ENCODE measurements around the gene SELP. TPM values are rescaled to one million over a fixed set of nuclear protein-coding genes. Genes with fewer than 3 reads are reported as not detected.

The SELP gene
- total and polyA plus RNA-seq, 9 of the 15 experiments (the other 6 are each of a cell fraction or from before 2014, with no cell fraction given), result not detected

DNA sequence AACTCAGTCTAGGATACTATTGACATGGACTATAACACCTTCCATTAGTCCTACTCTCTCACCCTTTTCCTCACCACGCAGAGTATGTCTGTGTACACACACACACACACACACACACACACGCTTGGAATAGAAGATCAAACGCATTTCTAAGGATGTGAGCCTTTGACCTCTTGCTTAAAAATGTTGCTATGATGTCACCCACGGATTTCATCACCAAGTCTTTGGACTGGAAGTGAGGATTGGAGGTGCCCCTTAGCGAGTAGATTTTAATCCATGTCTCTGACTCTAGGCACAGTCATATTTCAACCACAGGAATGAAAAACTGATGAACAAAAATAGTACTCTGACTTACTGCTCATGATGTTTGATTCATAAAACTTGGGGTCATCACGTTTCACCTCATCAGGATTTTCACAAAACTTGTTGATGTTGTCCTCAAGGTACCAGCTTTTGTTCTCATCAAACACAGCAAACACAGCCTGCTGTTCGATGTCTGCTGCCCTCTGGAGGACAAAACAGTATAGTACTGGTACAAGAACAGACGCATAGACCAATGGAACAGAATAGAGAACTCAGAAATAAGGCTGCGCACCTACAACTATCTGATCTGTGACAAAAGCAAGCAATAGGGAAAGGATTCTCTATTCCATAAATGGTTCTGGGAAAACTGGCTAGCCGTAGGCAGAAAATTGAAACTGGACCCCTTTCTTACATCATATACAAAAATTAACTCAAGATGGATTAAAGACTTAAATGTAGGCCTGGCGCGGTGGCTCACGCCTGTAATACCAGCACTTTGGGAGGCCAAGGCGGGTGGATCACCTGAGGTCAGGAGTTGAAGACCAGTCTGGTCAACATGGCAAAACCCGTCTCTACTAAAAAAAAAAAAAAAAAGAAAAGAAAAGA is 83.6 kb downstream of the SELP start:
- Histone ChIP-seq H4K20me1 (replicated peaks; ENCODE audit: control insufficient read depth, insufficient read depth, low read length) (no peaks in the 10 kb centered on the region), H3K9me1 (ENCODE audit: control insufficient read depth, insufficient read depth, low read length) (no peaks in the 10 kb centered on the region), H3K9ac (ENCODE audit: insufficient read depth in 1 of 2, low read depth in 2 of 2, low read length in 2 of 2) (no peak overlapping the region), H3K4me1 (replicated peaks in 1 of 2; ENCODE audit: control insufficient read depth in 2 of 2, insufficient read depth in 2 of 2, low read length in 2 of 2) (no peaks in the 10 kb centered on the region; a peak in 2 of 5 replicates), H3K27me3 (ENCODE audit: control insufficient read depth in 2 of 2, insufficient read depth in 2 of 2, low read length in 2 of 2) (0 out of 5 replicates have a peak, but pooled peaks cover 0 to 2% of the 10 kb centered on the region in 2 experiments), H3K4me2 (ENCODE audit: insufficient read depth, low read length) (no peak overlapping the region), H3K4me3 (no peak overlapping the region), H3K79me2 (ENCODE audit: control insufficient read depth, insufficient read depth, low read length) (no peaks in the 10 kb centered on the region; the same call in 2 of the 3 replicates), H3K9me3 (replicated peaks; ENCODE audit: control insufficient read depth, insufficient read depth, low read depth, low read length) (no peaks in the 10 kb centered on the region), H2AFZ (ENCODE audit: low read depth, low read length) (no peak overlapping the region), H3K36me3 (ENCODE audit: control insufficient read depth, insufficient read depth, low read length) (no peaks in the 10 kb centered on the region), H3K27ac (ENCODE audit: extremely low read depth, low read depth, low read length) (no peak overlapping the region)
- ATAC-seq (peak; percentile 91), FAIRE-seq (peak; percentile 87), DNase-seq (ENCODE audit: extremely low read depth in 1 of 4, low spot score in 3 of 4) (peak; percentile 28 to 82 (median 40))
- CTCF ChIA-PET (ENCODE audit: low intra/inter-chr PET ratio), result interaction anchor here (1.0 to 4.2 kb wide), 2 partner anchors 59 to 80 kb away, joined by 3 to 32 read pairs; no protein-coding TSS in a partner anchor
- POLR2A ChIA-PET, result no interaction called here
- no TSS peak for BruUV-seq (replicated peaks)
- in situ Hi-C loops (cut with MboI) (no loop called here), intact Hi-C loops (cut with micrococcal nuclease) (loop anchor here (1.0 to 10.0 kb wide), 7 partner anchors 59 to 1102 kb away; partner anchors contain the start of genes ATP1B1, BLZF1, NME7 and SLC19A2)
- 21% methylated on average over 14 of the region's 15 CpGs for WGBS (ENCODE audit: insufficient coverage, low coverage, missing lambda C conversion rate)
- TF ChIP-seq, protein P1, sequence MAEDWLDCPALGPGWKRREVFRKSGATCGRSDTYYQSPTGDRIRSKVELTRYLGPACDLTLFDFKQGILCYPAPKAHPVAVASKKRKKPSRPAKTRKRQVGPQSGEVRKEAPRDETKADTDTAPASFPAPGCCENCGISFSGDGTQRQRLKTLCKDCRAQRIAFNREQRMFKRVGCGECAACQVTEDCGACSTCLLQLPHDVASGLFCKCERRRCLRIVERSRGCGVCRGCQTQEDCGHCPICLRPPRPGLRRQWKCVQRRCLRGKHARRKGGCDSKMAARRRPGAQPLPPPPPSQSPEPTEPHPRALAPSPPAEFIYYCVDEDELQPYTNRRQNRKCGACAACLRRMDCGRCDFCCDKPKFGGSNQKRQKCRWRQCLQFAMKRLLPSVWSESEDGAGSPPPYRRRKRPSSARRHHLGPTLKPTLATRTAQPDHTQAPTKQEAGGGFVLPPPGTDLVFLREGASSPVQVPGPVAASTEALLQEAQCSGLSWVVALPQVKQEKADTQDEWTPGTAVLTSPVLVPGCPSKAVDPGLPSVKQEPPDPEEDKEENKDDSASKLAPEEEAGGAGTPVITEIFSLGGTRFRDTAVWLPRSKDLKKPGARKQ (CRISPR knock-in tag; IDR thresholded peaks at IDR 0.05), result peak; percentile 43; the same call in 1 of the 2 replicates
- TF ChIP-seq, protein P2, sequence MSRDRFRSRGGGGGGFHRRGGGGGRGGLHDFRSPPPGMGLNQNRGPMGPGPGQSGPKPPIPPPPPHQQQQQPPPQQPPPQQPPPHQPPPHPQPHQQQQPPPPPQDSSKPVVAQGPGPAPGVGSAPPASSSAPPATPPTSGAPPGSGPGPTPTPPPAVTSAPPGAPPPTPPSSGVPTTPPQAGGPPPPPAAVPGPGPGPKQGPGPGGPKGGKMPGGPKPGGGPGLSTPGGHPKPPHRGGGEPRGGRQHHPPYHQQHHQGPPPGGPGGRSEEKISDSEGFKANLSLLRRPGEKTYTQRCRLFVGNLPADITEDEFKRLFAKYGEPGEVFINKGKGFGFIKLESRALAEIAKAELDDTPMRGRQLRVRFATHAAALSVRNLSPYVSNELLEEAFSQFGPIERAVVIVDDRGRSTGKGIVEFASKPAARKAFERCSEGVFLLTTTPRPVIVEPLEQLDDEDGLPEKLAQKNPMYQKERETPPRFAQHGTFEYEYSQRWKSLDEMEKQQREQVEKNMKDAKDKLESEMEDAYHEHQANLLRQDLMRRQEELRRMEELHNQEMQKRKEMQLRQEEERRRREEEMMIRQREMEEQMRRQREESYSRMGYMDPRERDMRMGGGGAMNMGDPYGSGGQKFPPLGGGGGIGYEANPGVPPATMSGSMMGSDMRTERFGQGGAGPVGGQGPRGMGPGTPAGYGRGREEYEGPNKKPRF (IDR thresholded peaks at IDR 0.05; ENCODE audit: low read depth, low read length), result no peak
- TF ChIP-seq CC2D1A (IDR thresholded peaks at IDR 0.05), result peak; percentile 35; the same call in 1 of the 2 replicates
- TF ChIP-seq MTF1 (CRISPR knock-in tag; IDR thresholded peaks at IDR 0.05; ENCODE audit: borderline replicate concordance), result no peak
- TF ChIP-seq ADNP (tag; IDR thresholded peaks at IDR 0.05), result no peak
- no peak for TF ChIP-seq MAZ (CRISPR knock-in tag; conservative IDR thresholded peaks at IDR 0.05 in 1 of 2, IDR thresholded peaks at IDR 0.05 in 1 of 2)
- TF ChIP-seq NFATC3 (IDR thresholded peaks at IDR 0.05), result no peak
- peak; percentile 26; the same call in 1 of the 2 replicates for TF ChIP-seq RB1 (IDR thresholded peaks at IDR 0.05; ENCODE audit: low read depth)
- TF ChIP-seq MAFF (IDR thresholded peaks at IDR 0.05; ENCODE audit: low read length), result no peak
- no peak for TF ChIP-seq XRCC5 (IDR thresholded peaks at IDR 0.05; ENCODE audit: low read depth, low read length)
- TF ChIP-seq, protein P3, sequence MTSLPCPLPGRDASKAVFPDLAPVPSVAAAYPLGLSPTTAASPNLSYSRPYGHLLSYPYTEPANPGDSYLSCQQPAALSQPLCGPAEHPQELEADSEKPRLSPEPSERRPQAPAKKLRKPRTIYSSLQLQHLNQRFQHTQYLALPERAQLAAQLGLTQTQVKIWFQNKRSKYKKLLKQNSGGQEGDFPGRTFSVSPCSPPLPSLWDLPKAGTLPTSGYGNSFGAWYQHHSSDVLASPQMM (CRISPR knock-in tag; IDR thresholded peaks at IDR 0.05), result no peak
- TF ChIP-seq, protein P4, sequence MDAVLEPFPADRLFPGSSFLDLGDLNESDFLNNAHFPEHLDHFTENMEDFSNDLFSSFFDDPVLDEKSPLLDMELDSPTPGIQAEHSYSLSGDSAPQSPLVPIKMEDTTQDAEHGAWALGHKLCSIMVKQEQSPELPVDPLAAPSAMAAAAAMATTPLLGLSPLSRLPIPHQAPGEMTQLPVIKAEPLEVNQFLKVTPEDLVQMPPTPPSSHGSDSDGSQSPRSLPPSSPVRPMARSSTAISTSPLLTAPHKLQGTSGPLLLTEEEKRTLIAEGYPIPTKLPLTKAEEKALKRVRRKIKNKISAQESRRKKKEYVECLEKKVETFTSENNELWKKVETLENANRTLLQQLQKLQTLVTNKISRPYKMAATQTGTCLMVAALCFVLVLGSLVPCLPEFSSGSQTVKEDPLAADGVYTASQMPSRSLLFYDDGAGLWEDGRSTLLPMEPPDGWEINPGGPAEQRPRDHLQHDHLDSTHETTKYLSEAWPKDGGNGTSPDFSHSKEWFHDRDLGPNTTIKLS (IDR thresholded peaks at IDR 0.05; ENCODE audit: borderline replicate concordance, low read depth), result no peak
- TF ChIP-seq SNRNP70 (optimal IDR thresholded peaks at IDR 0.05; ENCODE audit: low read depth, low read length), result no peak
- no peak for TF ChIP-seq ZEB2 (IDR thresholded peaks at IDR 0.05)
- no peak for TF ChIP-seq CBFB (CRISPR knock-in tag; IDR thresholded peaks at IDR 0.05)
- no peak for TF ChIP-seq THRAP3 (IDR thresholded peaks at IDR 0.05; ENCODE audit: borderline replicate concordance)

Data from K562 (cell line).